HepG2 (cell line): Measurements from ENCODE around the gene GPR137. TPM values are rescaled to one million over a fixed set of nuclear protein-coding genes. Genes with fewer than 3 reads are reported as not detected.
A peak's percentile ranks its signal among the peaks of the same experiment; 100 is the strongest.

Experiments used
- EP300 ChIP-seq, 3 experiments: sonication (generic) in 1 of 3; formaldehyde crosslinking in 1 of 3; IDR thresholded peaks; 2 replicates each; pipeline versions ENCODE4 v1.5.1 to v1.6.1; 2011 to 2020; ENCODE audit warnings: low read depth in 2 of 3, low read length in 2 of 3, borderline replicate concordance in 1 of 3, improper control_type of control experiment in 1 of 3, mild to moderate bottlenecking in 1 of 3, missing genetic modification reagents in 1 of 3, moderate library complexity in 1 of 3
- MATR3 ChIP-seq: sonication (generic); formaldehyde crosslinking; IDR thresholded peaks from 2 replicates; pipeline ENCODE4 v1.4.0; 2020; ENCODE audit warnings: missing genetic modification reagents
- PHB2 ChIP-seq: fragments of 450-650 bp; IDR thresholded peaks from 2 replicates; pipeline ENCODE4 v1.6.1; 2018; ENCODE audit not compliant: partially characterized antibody
- TCF12 ChIP-seq, 2 experiments: fragments of 450-650 bp in 1 of 2; sonication (generic) in 1 of 2; formaldehyde crosslinking in 1 of 2; IDR thresholded peaks; 2 replicates each; pipeline versions ENCODE4 v1.6.1 to v1.8.0; 2017 to 2022; ENCODE audit warnings: antibody characterized with exemption in 1 of 2, mild to moderate bottlenecking in 1 of 2, missing genetic modification reagents in 1 of 2, moderate library complexity in 1 of 2
- ZC3H13 ChIP-seq: sonication (generic); formaldehyde crosslinking; IDR thresholded peaks from 2 replicates; pipeline ENCODE4 v1.8.1; 2023; ENCODE audit warnings: mild to moderate bottlenecking, missing genetic modification reagents, moderate library complexity
- ZNF142 ChIP-seq: sonication (generic); formaldehyde crosslinking; IDR thresholded peaks from 2 replicates; pipeline ENCODE4 v1.4.0; 2020; ENCODE audit warnings: missing genetic modification reagents
- ZNF207 ChIP-seq: fragments of 450-650 bp; IDR thresholded peaks from 2 replicates; pipeline ENCODE4 v1.6.1; 2016; ENCODE audit warnings: antibody characterized with exemption, borderline replicate concordance
- ZNF841 ChIP-seq: sonication (generic); formaldehyde crosslinking; IDR thresholded peaks from 2 replicates; pipeline ENCODE4 v1.8.1; 2023; ENCODE audit warnings: missing genetic modification reagents, borderline replicate concordance
- polyA plus RNA-seq, 8 experiments: library from polyadenylated mRNA; depleted of rRNA in 3 of 8; stranded (reverse) in 7 of 8; unstranded in 1 of 8; fragments of >200 nt; fragmentation: Illumina TruSeq in 4 of 8; extraction: Trizol in 4 of 8; gene quantifications; 2 replicates each; pipeline versions ENCODE4 v1.2.1 to v1.2.3, GENCODE V29; 2011 to 2016; ENCODE audit warnings: low read depth in 4 of 8, missing spikeins in 1 of 8, mixed read lengths in 1 of 8; ENCODE audit not compliant: insufficient read depth in 1 of 8
- total RNA-seq, 5 experiments: library from RNA; depleted of rRNA; stranded (reverse); fragments of >200 nt; fragmentation: Illumina TruSeq; extraction: Trizol; gene quantifications; 2 replicates each; pipeline ENCODE4 v1.2.3, GENCODE V29; 2016; ENCODE audit warnings: low read depth in 1 of 5
- TF ChIP-seq, protein P1 (sequence below): sonication (generic); formaldehyde crosslinking; IDR thresholded peaks from 2 replicates; pipeline ENCODE4 v1.8.0; 2022; ENCODE audit warnings: mild to moderate bottlenecking, missing genetic modification reagents, moderate library complexity
- TF ChIP-seq, protein P2 (sequence below): sonication (generic); formaldehyde crosslinking; IDR thresholded peaks from 2 replicates; pipeline ENCODE4 v1.5.0; 2020; ENCODE audit warnings: mild to moderate bottlenecking, missing genetic modification reagents, moderate library complexity
- TF ChIP-seq, protein P3 (sequence below): sonication (generic); formaldehyde crosslinking; IDR thresholded peaks from 2 replicates; pipeline ENCODE4 v1.8.1; 2023; ENCODE audit warnings: mild to moderate bottlenecking, inconsistent platforms, moderate library complexity, missing genetic modification reagents, borderline replicate concordance
- TF ChIP-seq, protein P4 (sequence below): sonication (generic); formaldehyde crosslinking; IDR thresholded peaks from 2 replicates; pipeline ENCODE4 v1.4.0; 2020; ENCODE audit warnings: missing genetic modification reagents

Gene GPR137
- total and polyA plus RNA-seq, 2 of the 13 experiments (the other 11 are each of a cell fraction or from before 2014, with no cell fraction given), result 8.5 to 13.2 TPM

DNA sequence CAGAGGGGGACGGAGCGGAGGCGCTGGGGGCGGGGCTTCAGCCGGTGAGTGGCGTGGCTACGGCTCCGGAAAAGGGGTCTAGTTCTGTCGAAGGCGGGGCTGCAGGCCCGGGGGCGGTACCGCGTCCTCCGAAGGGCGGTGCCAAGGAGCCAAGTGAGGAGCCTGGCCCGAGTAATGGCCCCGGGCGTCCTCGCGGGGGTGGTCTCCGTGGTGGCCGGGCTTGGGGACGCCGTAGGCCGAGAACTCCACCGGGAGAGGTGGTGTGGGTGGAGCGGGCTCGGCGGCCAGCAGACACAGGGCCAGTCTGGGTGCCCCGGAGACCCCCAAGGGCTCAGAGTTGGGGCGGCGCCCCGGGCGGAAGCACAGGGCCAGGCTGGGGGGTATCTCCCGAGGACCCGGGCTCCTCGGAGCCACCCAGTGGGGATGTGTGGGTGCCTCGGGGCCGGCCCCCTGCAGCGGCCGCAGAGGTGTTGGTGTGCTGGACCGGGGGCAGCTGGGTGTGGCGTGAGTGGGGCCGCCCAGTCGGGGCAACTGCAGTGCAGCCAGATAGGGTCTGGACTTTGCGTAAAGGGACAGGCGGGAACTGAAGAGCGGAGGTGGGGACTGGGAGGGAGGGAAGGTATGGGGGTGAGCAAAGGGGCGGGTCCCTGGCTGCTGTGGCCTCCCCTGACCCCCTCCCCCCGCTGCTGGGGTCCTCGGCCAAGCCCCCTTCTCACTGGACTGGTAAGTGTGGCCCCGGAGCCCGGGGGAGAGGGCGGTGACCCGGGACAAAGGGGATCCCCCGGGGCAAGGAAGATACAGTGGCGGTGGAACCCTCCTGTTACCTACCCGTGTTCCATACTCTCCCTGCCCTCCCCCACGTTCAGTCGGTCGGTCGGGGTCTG, 43.9 kb upstream of the GPR137 start (continued):
- TF ChIP-seq, protein P1, sequence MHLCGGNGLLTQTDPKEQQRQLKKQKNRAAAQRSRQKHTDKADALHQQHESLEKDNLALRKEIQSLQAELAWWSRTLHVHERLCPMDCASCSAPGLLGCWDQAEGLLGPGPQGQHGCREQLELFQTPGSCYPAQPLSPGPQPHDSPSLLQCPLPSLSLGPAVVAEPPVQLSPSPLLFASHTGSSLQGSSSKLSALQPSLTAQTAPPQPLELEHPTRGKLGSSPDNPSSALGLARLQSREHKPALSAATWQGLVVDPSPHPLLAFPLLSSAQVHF (CRISPR knock-in tag), result peak; percentile 39; the same call in 1 of the 2 replicates
- TF ChIP-seq TCF12 (IDR thresholded peaks at IDR 0.05) (no peak), TCF12 (CRISPR knock-in tag; IDR thresholded peaks at IDR 0.05) (peak; percentile 75; the same call in 1 of the 2 replicates), EP300 (IDR thresholded peaks at IDR 0.05; ENCODE audit: low read depth in 2 of 2, low read length in 2 of 2) (no peak), EP300 (CRISPR knock-in tag; IDR thresholded peaks at IDR 0.05; ENCODE audit: borderline replicate concordance) (no peak), ZC3H13 (0 out of 2 replicates have a peak, but pooled peaks have one; percentile 51), ZNF142 (no peak), ZNF841 (CRISPR knock-in tag) (no peak), PHB2 (no peak), ZNF207 (no peak), MATR3 (no peak)
- TF ChIP-seq, protein P2, sequence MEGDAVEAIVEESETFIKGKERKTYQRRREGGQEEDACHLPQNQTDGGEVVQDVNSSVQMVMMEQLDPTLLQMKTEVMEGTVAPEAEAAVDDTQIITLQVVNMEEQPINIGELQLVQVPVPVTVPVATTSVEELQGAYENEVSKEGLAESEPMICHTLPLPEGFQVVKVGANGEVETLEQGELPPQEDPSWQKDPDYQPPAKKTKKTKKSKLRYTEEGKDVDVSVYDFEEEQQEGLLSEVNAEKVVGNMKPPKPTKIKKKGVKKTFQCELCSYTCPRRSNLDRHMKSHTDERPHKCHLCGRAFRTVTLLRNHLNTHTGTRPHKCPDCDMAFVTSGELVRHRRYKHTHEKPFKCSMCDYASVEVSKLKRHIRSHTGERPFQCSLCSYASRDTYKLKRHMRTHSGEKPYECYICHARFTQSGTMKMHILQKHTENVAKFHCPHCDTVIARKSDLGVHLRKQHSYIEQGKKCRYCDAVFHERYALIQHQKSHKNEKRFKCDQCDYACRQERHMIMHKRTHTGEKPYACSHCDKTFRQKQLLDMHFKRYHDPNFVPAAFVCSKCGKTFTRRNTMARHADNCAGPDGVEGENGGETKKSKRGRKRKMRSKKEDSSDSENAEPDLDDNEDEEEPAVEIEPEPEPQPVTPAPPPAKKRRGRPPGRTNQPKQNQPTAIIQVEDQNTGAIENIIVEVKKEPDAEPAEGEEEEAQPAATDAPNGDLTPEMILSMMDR (CRISPR knock-in tag), result no peak
- TF ChIP-seq, protein P3, sequence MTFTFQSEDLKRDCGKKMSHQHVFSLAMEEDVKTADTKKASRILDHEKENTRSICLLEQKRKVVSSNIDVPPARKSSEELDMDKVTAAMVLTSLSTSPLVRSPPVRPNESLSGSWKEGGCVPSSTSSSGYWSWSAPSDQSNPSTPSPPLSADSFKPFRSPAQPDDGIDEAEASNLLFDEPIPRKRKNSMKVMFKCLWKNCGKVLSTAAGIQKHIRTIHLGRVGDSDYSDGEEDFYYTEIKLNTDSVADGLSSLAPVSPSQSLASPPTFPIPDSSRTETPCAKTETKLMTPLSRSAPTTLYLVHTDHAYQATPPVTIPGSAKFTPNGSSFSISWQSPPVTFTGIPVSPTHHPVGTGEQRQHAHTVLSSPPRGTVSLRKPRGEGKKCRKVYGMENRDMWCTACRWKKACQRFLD, result no peak
- TF ChIP-seq, protein P4, sequence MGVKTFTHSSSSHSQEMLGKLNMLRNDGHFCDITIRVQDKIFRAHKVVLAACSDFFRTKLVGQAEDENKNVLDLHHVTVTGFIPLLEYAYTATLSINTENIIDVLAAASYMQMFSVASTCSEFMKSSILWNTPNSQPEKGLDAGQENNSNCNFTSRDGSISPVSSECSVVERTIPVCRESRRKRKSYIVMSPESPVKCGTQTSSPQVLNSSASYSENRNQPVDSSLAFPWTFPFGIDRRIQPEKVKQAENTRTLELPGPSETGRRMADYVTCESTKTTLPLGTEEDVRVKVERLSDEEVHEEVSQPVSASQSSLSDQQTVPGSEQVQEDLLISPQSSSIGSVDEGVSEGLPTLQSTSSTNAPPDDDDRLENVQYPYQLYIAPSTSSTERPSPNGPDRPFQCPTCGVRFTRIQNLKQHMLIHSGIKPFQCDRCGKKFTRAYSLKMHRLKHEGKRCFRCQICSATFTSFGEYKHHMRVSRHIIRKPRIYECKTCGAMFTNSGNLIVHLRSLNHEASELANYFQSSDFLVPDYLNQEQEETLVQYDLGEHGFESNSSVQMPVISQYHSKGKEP (CRISPR knock-in tag), result no peak
